ENCODE measurements around the gene ARHGAP36. TPM values are rescaled to one million over a fixed set of nuclear protein-coding genes. Genes with fewer than 3 reads are reported as not detected.

ARHGAP36 gene
- polyA plus RNA-seq, 2 donors, result not detected

GRCh38 chrX:131067846-131068745, 9.9 kb downstream of the ARHGAP36 start:
- 5 to 40% methylated on average over 39 to 40 of the region's 41 CpGs for WGBS, 2 donors
- Histone ChIP-seq H3K27me3 (ENCODE audit: control insufficient read depth in 1 of 2, insufficient read depth in 2 of 2, low read length in 2 of 2) (peaks cover 9 to 12% of the 10 kb centered on the region in 2 donors), H3K4me3 (ENCODE audit: low read depth in 1 of 2, low read length in 2 of 2) (no peak overlapping the region), H3K36me3 (ENCODE audit: control insufficient read depth in 2 of 2, insufficient read depth in 2 of 2, low read length in 1 of 2) (no peaks in the 10 kb centered on the region), H3K27ac (ENCODE audit: low read depth in 2 of 2, low read length in 1 of 2) (no peak overlapping the region), H3K9me3 (ENCODE audit: control insufficient read depth in 2 of 2, insufficient read depth in 1 of 2, low read depth in 1 of 2, low read length in 1 of 2) (no peaks in the 10 kb centered on the region), H3K4me1 (ENCODE audit: control insufficient read depth in 2 of 2, insufficient read depth in 2 of 2, low read length in 1 of 2) (peaks cover 0 to 2% of the 10 kb centered on the region in 2 donors)

GRCh38 chrX:131068945-131069719, 11.0 kb downstream of the ARHGAP36 start:
- Histone ChIP-seq H3K4me3 (ENCODE audit: low read depth in 1 of 2, low read length in 2 of 2) (no peak overlapping the region), H3K27ac (ENCODE audit: low read depth in 2 of 2, low read length in 1 of 2) (no peak overlapping the region), H3K4me1 (ENCODE audit: control insufficient read depth in 2 of 2, insufficient read depth in 2 of 2, low read length in 1 of 2) (peaks cover 0 to 2% of the 10 kb centered on the region in 2 donors), H3K36me3 (ENCODE audit: control insufficient read depth in 2 of 2, insufficient read depth in 2 of 2, low read length in 1 of 2) (no peaks in the 10 kb centered on the region), H3K27me3 (ENCODE audit: control insufficient read depth in 1 of 2, insufficient read depth in 2 of 2, low read length in 2 of 2) (peaks cover 9 to 12% of the 10 kb centered on the region in 2 donors), H3K9me3 (ENCODE audit: control insufficient read depth in 2 of 2, insufficient read depth in 1 of 2, low read depth in 1 of 2, low read length in 1 of 2) (no peaks in the 10 kb centered on the region)
- 11 to 23% methylated on average over 26 of the region's 26 CpGs for WGBS, 2 donors

DNA sequence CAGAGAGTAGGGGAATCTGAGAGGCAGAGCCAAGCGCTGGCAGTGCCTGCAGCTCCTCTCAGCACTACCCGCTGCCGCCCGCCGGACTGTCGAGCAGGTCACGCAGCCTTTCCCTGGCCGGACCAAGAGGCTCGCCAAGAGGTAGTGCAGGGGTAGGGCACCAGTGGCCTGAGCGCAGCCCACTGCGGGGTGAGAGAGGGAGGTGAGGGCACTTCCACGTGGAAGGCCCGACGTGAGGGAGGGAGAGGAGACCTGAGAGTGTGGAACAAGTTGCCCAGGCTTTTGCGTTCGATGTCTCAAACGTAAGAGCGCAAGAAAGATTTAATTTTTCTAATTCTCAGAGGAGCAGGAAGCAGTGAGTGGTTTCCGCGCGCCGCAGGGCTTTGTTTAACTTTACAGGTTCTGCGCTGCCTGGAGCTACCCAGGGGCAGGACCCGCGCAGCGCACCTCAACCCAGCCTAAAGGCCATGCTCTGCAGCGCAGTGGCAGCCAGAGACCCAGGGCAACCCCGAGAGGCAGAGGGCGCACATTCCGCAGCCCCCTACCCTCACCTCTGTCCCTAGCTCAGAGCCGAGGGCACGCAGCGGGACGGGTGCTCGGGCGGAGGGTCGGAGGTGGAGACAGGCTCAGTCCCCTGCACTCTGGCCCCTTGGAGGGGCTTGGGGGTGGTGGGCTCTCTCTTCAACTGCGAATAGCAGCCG, 14.9 kb downstream of the ARHGAP36 start:
- H3K4me3 ChIP-seq (ENCODE audit: low read depth in 1 of 2, low read length in 2 of 2), result no peak overlapping the region
- no peaks in the 10 kb centered on the region for H3K36me3 ChIP-seq (ENCODE audit: control insufficient read depth in 2 of 2, insufficient read depth in 2 of 2, low read length in 1 of 2)
- H3K27ac ChIP-seq (ENCODE audit: low read depth in 2 of 2, low read length in 1 of 2), result no peak overlapping the region
- H3K27me3 ChIP-seq (ENCODE audit: control insufficient read depth in 1 of 2, insufficient read depth in 2 of 2, low read length in 2 of 2), result peaks cover 6 to 10% of the 10 kb centered on the region in 2 donors
- 6 to 24% methylated on average over 39 of the region's 39 CpGs for WGBS, 2 donors
- no peaks in the 10 kb centered on the region for H3K9me3 ChIP-seq (ENCODE audit: control insufficient read depth in 2 of 2, insufficient read depth in 1 of 2, low read depth in 1 of 2, low read length in 1 of 2)
- no peaks in the 10 kb centered on the region for H3K4me1 ChIP-seq (ENCODE audit: control insufficient read depth in 2 of 2, insufficient read depth in 2 of 2, low read length in 1 of 2)

- H3K4me1 ChIP-seq (ENCODE audit: control insufficient read depth in 2 of 2, insufficient read depth in 2 of 2, low read length in 1 of 2), result no peaks in the 10 kb centered on the region
- no peaks in the 10 kb centered on the region for H3K36me3 ChIP-seq (ENCODE audit: control insufficient read depth in 2 of 2, insufficient read depth in 2 of 2, low read length in 1 of 2)
- peaks cover 6 to 10% of the 10 kb centered on the region in 2 donors for H3K27me3 ChIP-seq (ENCODE audit: control insufficient read depth in 1 of 2, insufficient read depth in 2 of 2, low read length in 2 of 2)
- 11 to 26% methylated on average over 4 of the region's 4 CpGs for WGBS, 2 donors
- H3K27ac ChIP-seq (ENCODE audit: low read depth in 2 of 2, low read length in 1 of 2), result no peak overlapping the region
- no peaks in the 10 kb centered on the region for H3K9me3 ChIP-seq (ENCODE audit: control insufficient read depth in 2 of 2, insufficient read depth in 1 of 2, low read depth in 1 of 2, low read length in 1 of 2)
- H3K4me3 ChIP-seq (ENCODE audit: low read depth in 1 of 2, low read length in 2 of 2), result no peak overlapping the region
Observed at GRCh38 chrX:131073607-131074006, 15.5 kb downstream of the ARHGAP36 start.

DNA sequence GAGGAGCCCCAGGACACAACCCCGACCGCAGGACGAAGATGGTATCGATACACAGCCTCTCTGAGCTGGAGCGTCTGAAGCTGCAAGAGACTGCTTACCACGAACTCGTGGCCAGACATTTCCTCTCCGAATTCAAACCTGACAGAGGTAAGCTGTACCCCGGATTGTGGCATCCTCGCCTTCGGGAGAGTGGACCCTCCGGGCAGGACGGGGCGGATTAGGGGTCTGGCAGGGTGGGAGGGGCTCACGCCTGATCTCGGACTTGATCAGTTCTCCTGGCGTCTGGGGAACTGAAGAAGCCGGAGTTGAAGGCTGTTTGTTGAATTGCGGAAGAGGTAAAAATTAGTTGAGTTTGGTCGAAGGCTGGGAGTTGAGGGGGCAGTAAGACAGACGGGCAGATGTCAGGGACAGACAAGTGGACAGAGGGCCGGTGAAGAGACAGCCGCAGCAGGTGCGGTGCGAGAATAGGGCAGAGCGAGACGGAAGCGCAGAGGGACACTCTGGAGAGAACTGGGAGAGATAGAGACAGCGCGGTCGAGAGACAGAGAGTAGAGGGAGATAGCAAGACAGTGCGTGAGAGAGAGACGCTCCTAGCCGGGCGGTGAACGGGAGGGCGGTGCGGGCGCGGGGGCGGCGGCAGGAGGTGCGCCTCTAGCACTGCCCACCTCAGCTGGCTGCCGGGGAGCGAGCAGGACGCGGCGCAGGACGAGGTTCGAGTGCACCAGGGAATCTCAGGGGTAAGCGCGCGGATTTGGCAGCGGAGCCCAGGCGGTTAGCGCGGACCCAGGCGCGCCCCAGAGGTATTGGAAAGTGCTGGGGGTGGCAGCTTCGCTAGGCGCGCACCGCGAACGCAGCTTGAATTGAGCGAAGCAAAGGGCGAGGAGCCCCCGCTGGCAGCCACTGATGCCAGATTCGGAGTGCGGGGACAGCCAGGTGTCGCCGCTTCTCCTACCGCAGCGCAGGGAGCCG, 23.9 kb downstream of the ARHGAP36 start:
- peaks cover 0 to 14% of the 10 kb centered on the region in 2 donors for H3K27me3 ChIP-seq (ENCODE audit: control insufficient read depth in 1 of 2, insufficient read depth in 2 of 2, low read length in 2 of 2)
- WGBS, 2 donors, result 4 to 25% methylated on average over 73 to 75 of the region's 75 CpGs

GRCh38 chrX:131083510-131084142, 25.5 kb downstream of the ARHGAP36 start:
- Histone ChIP-seq H3K27me3 (ENCODE audit: control insufficient read depth in 1 of 2, insufficient read depth in 2 of 2, low read length in 2 of 2) (peaks cover 0 to 14% of the 10 kb centered on the region in 2 donors), H3K4me3 (ENCODE audit: low read depth in 1 of 2, low read length in 2 of 2) (no peak overlapping the region), H3K27ac (ENCODE audit: low read depth in 2 of 2, low read length in 1 of 2) (no peak overlapping the region), H3K4me1 (ENCODE audit: control insufficient read depth in 2 of 2, insufficient read depth in 2 of 2, low read length in 1 of 2) (no peaks in the 10 kb centered on the region), H3K9me3 (ENCODE audit: control insufficient read depth in 2 of 2, insufficient read depth in 1 of 2, low read depth in 1 of 2, low read length in 1 of 2) (no peaks in the 10 kb centered on the region), H3K36me3 (ENCODE audit: control insufficient read depth in 2 of 2, insufficient read depth in 2 of 2, low read length in 1 of 2) (no peaks in the 10 kb centered on the region)
- WGBS, 2 donors, result 4 to 31% methylated on average over 34 of the region's 34 CpGs

More for the DNA sequence above, 23.9 kb downstream of the ARHGAP36 start:
- no peaks in the 10 kb centered on the region for H3K9me3 ChIP-seq (ENCODE audit: control insufficient read depth in 2 of 2, insufficient read depth in 1 of 2, low read depth in 1 of 2, low read length in 1 of 2)
- H3K4me3 ChIP-seq (ENCODE audit: low read depth in 1 of 2, low read length in 2 of 2), result no peak overlapping the region
- H3K4me1 ChIP-seq (ENCODE audit: control insufficient read depth in 2 of 2, insufficient read depth in 2 of 2, low read length in 1 of 2), result no peaks in the 10 kb centered on the region
- no peaks in the 10 kb centered on the region for H3K36me3 ChIP-seq (ENCODE audit: control insufficient read depth in 2 of 2, insufficient read depth in 2 of 2, low read length in 1 of 2)
- no peak overlapping the region for H3K27ac ChIP-seq (ENCODE audit: low read depth in 2 of 2, low read length in 1 of 2)

DNA sequence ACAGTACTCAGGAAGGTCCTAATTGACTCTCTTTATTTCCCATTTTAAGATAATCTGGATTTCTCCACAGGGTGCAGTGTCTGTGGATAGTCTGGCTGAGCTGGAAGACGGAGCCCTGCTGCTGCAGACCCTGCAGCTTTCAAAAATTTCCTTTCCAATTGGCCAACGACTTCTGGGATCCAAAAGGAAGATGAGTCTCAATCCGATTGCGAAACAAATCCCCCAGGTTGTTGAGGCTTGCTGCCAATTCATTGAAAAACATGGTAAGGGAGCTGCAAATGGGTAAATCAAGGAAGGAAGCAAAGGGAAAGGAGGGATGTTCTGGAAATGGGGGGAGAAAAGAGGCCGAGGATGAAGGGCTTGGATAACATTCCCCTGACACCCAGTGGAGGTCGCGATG, 26.0 kb downstream of the ARHGAP36 start:
- no peaks in the 10 kb centered on the region for H3K4me1 ChIP-seq (ENCODE audit: control insufficient read depth in 2 of 2, insufficient read depth in 2 of 2, low read length in 1 of 2)
- 10 to 15% methylated on average over 7 of the region's 7 CpGs for WGBS, 2 donors
- no peak overlapping the region for H3K27ac ChIP-seq (ENCODE audit: low read depth in 2 of 2, low read length in 1 of 2)
- no peaks in the 10 kb centered on the region for H3K9me3 ChIP-seq (ENCODE audit: control insufficient read depth in 2 of 2, insufficient read depth in 1 of 2, low read depth in 1 of 2, low read length in 1 of 2)
- H3K4me3 ChIP-seq (ENCODE audit: low read depth in 1 of 2, low read length in 2 of 2), result no peak overlapping the region
- H3K36me3 ChIP-seq (ENCODE audit: control insufficient read depth in 2 of 2, insufficient read depth in 2 of 2, low read length in 1 of 2), result no peaks in the 10 kb centered on the region
- H3K27me3 ChIP-seq (ENCODE audit: control insufficient read depth in 1 of 2, insufficient read depth in 2 of 2, low read length in 2 of 2), result peaks cover 0 to 14% of the 10 kb centered on the region in 2 donors

- Histone ChIP-seq H3K4me1 (ENCODE audit: control insufficient read depth in 2 of 2, insufficient read depth in 2 of 2, low read length in 1 of 2) (no peaks in the 10 kb centered on the region), H3K4me3 (ENCODE audit: low read depth in 1 of 2, low read length in 2 of 2) (no peak overlapping the region), H3K9me3 (ENCODE audit: control insufficient read depth in 2 of 2, insufficient read depth in 1 of 2, low read depth in 1 of 2, low read length in 1 of 2) (no peaks in the 10 kb centered on the region), H3K36me3 (ENCODE audit: control insufficient read depth in 2 of 2, insufficient read depth in 2 of 2, low read length in 1 of 2) (no peaks in the 10 kb centered on the region), H3K27me3 (ENCODE audit: control insufficient read depth in 1 of 2, insufficient read depth in 2 of 2, low read length in 2 of 2) (no peaks in the 10 kb centered on the region), H3K27ac (ENCODE audit: low read depth in 2 of 2, low read length in 1 of 2) (no peak overlapping the region)
- 95 to 97% methylated on average over 27 of the region's 27 CpGs for WGBS, 2 donors
Observed at GRCh38 chrX:131136776-131137175, 78.6 kb downstream of the ARHGAP36 start.

All from esophagus (tissue), 2 donors.